OCI-LY1 (cell line): ENCODE results near the gene JOSD1.

Source experiments
- H2AFZ ChIP-seq: fragments of 200-600 bp; sonication (generic), shearing (Covaris generic); 2 replicates; pipeline ENCODE4 v1.6.0; 2014; ENCODE audit warnings: antibody characterized with exemption, mild to moderate bottlenecking, low read length
- H3F3A ChIP-seq: fragments of 200-600 bp; sonication (generic), shearing (Covaris generic); 2 replicates; pipeline ENCODE4 v1.6.0; 2014; ENCODE audit warnings: mild to moderate bottlenecking, antibody characterized with exemption, low read length, moderate library complexity; ENCODE audit not compliant: insufficient read depth
- H3K27ac ChIP-seq: fragments of 200-600 bp; sonication (generic); 2 replicates; pipeline ENCODE4 v1.5.1; 2014; ENCODE audit warnings: low read length, mixed run types, mild to moderate bottlenecking, low read depth; ENCODE audit not compliant: poor library complexity, severe bottlenecking
- H3K27me3 ChIP-seq: fragments of 200-600 bp; sonication (generic); 2 replicates; pipeline ENCODE4 v1.6.0; 2014; ENCODE audit warnings: antibody characterized with exemption, mild to moderate bottlenecking, low read length, moderate library complexity; ENCODE audit not compliant: insufficient read depth
- H3K36me3 ChIP-seq: fragments of 200-600 bp; sonication (generic); 2 replicates; pipeline ENCODE4 v1.6.1; 2014; ENCODE audit warnings: mild to moderate bottlenecking, antibody characterized with exemption, low read length, moderate library complexity, mixed read lengths; ENCODE audit not compliant: insufficient read depth
- H3K4me1 ChIP-seq: fragments of 200-600 bp; sonication (generic); 2 replicates; pipeline ENCODE4 v1.5.1; 2014; ENCODE audit warnings: mild to moderate bottlenecking, low read length, moderate library complexity; ENCODE audit not compliant: insufficient read depth, severe bottlenecking
- H3K4me2 ChIP-seq: fragments of 200-600 bp; sonication (generic), shearing (Covaris generic); 2 replicates; pipeline ENCODE4 v1.6.1; 2014; ENCODE audit warnings: low read length
- H3K4me3 ChIP-seq: fragments of 200-600 bp; sonication (generic); 2 replicates; pipeline ENCODE4 v1.5.1; 2014; ENCODE audit warnings: low read length, low read depth, mild to moderate bottlenecking, mixed read lengths; ENCODE audit not compliant: poor library complexity, severe bottlenecking
- H3K79me2 ChIP-seq: fragments of 200-600 bp; shearing (Covaris generic); 2 replicates; pipeline ENCODE4 v1.6.1; 2016; ENCODE audit warnings: mixed run types, low read length, mixed read lengths; ENCODE audit not compliant: insufficient read depth
- H3K9ac ChIP-seq: fragments of 200-600 bp; sonication (generic), shearing (Covaris generic); 2 replicates; pipeline ENCODE4 v1.6.1; 2014; ENCODE audit warnings: mild to moderate bottlenecking, low read length, mixed read lengths
- H3K9me2 ChIP-seq: fragments of 200-600 bp; sonication (generic), shearing (Covaris generic); 2 replicates; pipeline ENCODE4 v1.6.1; 2014; ENCODE audit warnings: low read depth, mild to moderate bottlenecking, low read length, mixed read lengths
- H3K9me3 ChIP-seq: fragments of 200-600 bp; shearing (Covaris generic); 2 replicates; pipeline ENCODE4 v1.6.1; 2014; ENCODE audit warnings: low read length, mixed read lengths
- H4K20me1 ChIP-seq: fragments of 200-600 bp; sonication (generic), shearing (Covaris generic); 2 replicates; pipeline ENCODE4 v1.6.0; 2016; ENCODE audit warnings: mild to moderate bottlenecking, low read length; ENCODE audit not compliant: insufficient read depth
- EZH2 ChIP-seq: fragments of 200-600 bp; sonication (generic), shearing (Covaris generic); IDR thresholded peaks from 2 replicates; pipeline ENCODE4 v1.8.0; 2017; ENCODE audit warnings: borderline replicate concordance, mixed run types, mild to moderate bottlenecking, antibody characterized with exemption, low read length, moderate library complexity, mixed read lengths
- TF ChIP-seq, protein P1 (sequence below): fragments of 200-600 bp; sonication (generic), shearing (Covaris generic); IDR thresholded peaks from 2 replicates; pipeline ENCODE4 v1.5.1; 2017; ENCODE audit warnings: mild to moderate bottlenecking, antibody characterized with exemption, low read length, moderate library complexity, mixed read lengths

Gene JOSD1

DNA sequence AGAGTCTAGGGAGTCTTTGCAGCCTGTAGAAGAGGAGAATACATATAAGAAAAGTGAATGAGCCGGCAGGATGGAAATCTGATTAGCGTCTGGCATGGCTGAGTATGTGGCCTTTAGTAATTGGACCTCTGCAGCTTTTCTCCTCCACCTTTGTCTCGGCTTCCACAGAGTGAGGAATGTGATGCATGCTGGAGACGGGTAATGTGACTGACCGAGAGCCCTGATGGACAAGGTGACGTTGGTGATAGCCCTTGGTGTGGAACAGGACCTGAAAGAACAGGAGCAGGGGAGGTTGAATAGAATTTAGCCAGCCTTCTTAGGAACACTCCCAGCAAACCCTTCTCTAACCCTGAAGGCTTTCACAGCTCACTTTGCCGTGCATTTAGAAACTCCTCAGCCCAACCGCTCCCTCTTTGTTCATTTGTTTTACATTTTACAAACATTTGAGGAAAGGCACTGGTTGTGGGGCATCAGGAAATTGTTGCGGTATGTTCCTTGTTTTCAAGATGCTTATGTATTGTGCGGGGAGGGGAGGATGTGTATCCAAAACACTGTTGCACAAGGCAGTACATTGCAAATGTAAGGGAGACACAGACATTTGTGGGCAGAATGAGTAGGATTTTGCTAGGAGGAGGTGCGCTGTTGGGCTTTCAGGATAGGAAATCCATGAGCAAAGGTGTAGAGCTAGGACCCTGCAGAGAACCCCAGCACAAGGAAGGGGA lies 11.9 kb upstream of the JOSD1 start:
- H3K9me3 ChIP-seq, result no peaks in the 10 kb centered on the region
- no peaks in the 10 kb centered on the region for H3K27me3 ChIP-seq
- no peaks in the 10 kb centered on the region for H3K9me2 ChIP-seq
- H2AFZ ChIP-seq, result no peak overlapping the region
- H3K4me3 ChIP-seq, result no peak overlapping the region
- no peak overlapping the region for H3K9ac ChIP-seq
- H3F3A ChIP-seq, result no peaks in the 10 kb centered on the region
- H3K4me1 ChIP-seq, result peaks cover 23% of the 10 kb centered on the region
- peaks cover 59% of the 10 kb centered on the region for H3K79me2 ChIP-seq
- TF ChIP-seq, protein P1, sequence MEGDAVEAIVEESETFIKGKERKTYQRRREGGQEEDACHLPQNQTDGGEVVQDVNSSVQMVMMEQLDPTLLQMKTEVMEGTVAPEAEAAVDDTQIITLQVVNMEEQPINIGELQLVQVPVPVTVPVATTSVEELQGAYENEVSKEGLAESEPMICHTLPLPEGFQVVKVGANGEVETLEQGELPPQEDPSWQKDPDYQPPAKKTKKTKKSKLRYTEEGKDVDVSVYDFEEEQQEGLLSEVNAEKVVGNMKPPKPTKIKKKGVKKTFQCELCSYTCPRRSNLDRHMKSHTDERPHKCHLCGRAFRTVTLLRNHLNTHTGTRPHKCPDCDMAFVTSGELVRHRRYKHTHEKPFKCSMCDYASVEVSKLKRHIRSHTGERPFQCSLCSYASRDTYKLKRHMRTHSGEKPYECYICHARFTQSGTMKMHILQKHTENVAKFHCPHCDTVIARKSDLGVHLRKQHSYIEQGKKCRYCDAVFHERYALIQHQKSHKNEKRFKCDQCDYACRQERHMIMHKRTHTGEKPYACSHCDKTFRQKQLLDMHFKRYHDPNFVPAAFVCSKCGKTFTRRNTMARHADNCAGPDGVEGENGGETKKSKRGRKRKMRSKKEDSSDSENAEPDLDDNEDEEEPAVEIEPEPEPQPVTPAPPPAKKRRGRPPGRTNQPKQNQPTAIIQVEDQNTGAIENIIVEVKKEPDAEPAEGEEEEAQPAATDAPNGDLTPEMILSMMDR, result no peak
- no peak for TF ChIP-seq EZH2
- H3K4me2 ChIP-seq, result no peak overlapping the region
- peaks cover 55% of the 10 kb centered on the region; the same call in 1 of the 2 replicates for H3K36me3 ChIP-seq
- H4K20me1 ChIP-seq, result 0 out of 2 replicates have a peak, but pooled peaks cover 4% of the 10 kb centered on the region
- H3K27ac ChIP-seq, result no peak overlapping the region

DNA sequence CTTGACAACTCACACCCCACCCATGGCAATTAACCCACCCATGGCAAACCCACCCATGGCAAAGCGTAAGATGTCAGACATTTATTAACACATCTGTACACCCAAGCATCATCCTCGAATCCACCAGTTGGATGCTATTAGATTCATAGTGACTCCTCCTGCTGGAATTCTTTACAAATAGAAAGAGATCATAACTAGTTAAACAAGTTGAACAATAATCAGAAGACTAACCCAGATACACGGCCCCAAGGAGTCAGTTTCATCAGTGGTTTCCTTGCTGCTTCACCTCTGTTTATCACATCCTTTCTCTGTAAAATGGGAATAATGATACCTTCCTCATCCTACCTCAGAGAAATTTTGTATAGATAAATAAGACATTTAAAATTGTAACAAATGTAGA lies 10.1 kb upstream of the JOSD1 start:
- peaks cover 37% of the 10 kb centered on the region; the same call in 1 of the 2 replicates for H3K36me3 ChIP-seq
- H3K4me3 ChIP-seq, result no peak overlapping the region
- H3K4me1 ChIP-seq, result peaks cover 33% of the 10 kb centered on the region
- H3K4me2 ChIP-seq, result no peak overlapping the region
- no peak overlapping the region for H3K9ac ChIP-seq
- 0 out of 2 replicates have a peak, but pooled peaks cover 5% of the 10 kb centered on the region for H4K20me1 ChIP-seq
- H3K9me3 ChIP-seq, result no peaks in the 10 kb centered on the region
- no peak overlapping the region for H3K27ac ChIP-seq
- peaks cover 72% of the 10 kb centered on the region for H3K79me2 ChIP-seq
- TF ChIP-seq, protein P1, result no peak
- TF ChIP-seq EZH2, result no peak
- H2AFZ ChIP-seq, result no peak overlapping the region
- H3F3A ChIP-seq, result no peaks in the 10 kb centered on the region
- no peaks in the 10 kb centered on the region for H3K9me2 ChIP-seq
- H3K27me3 ChIP-seq, result no peaks in the 10 kb centered on the region

DNA sequence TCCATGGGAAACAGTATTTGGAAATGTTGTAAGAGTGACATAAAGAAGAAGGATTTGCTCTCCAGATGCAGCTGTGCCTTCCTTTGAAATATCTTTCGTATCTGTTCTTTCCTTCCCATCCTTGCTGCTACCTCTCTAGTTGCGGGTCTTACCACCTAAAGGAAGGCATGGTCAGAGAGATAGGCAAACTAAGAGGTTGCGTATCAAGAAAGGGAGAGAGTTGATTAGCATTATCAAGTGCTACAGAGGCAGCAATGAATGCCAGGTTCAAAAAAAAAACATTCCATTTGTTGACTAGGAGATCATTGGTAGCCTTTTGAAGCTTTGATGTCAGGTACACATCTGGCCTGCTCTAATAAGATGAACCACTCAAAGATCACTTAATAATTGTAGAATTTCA lies 9.6 kb upstream of the JOSD1 start:
- Histone ChIP-seq H3K9me3 (no peaks in the 10 kb centered on the region), H3K9me2 (no peaks in the 10 kb centered on the region), H3K27ac (no peak overlapping the region), H3K27me3 (no peaks in the 10 kb centered on the region), H3K4me1 (peaks cover 33% of the 10 kb centered on the region), H2AFZ (no peak overlapping the region), H4K20me1 (0 out of 2 replicates have a peak, but pooled peaks cover 5% of the 10 kb centered on the region), H3K36me3 (peaks cover 35% of the 10 kb centered on the region; the same call in 1 of the 2 replicates), H3F3A (no peaks in the 10 kb centered on the region), H3K9ac (no peak overlapping the region), H3K4me2 (no peak overlapping the region), H3K79me2 (peaks cover 72% of the 10 kb centered on the region), H3K4me3 (no peak overlapping the region)
- TF ChIP-seq EZH2, result no peak
- TF ChIP-seq, protein P1, result no peak
